Erythroblast (primary cell): ENCODE measurements around the gene KAT6B.

Experiments
- GATA1 ChIP-seq: IDR thresholded peaks from 2 replicates; pipeline ENCODE4 v1.6.1; 2011; ENCODE audit warnings: low read depth, mild to moderate bottlenecking, control low read depth, low read length, moderate library complexity
- POLR2A ChIP-seq: IDR thresholded peaks from 2 replicates; pipeline ENCODE4 v1.6.1; 2011; ENCODE audit warnings: mild to moderate bottlenecking, low read length

DNA sequence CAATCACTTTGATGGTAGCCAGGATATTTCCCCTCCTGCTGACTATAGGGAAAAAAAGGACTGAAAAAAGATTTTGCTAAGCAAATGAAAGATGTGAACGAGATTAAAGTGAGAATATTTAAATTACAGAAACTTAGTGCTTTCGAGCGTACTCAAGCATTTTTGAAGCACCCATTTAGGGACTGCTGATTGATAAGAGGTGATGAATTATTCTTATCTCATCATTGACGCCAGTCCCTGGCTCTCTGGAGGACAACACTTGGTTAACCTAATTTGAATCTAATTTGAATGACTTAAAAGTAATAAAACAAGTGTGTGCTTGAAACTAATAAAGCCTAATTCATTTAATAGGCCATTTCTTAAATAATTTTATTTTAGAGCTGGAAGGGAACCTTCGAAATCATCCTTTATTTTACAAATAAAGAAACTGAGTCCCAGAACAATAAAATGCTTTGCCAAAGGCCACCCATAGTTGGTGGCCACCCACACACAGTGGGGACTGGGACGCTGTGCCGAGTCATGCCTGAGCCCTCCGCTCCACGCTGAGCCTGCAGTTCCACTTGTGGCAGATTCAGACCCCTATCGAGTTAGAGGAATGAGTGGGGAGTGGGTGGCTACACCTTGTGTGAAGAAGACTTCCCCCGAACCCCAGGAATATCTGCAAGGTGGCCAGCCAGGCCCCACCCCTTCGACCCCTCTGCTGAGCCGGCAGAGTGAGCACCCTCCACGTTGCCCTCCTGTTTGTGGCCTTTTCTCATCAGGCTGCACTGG is 223.9 kb downstream of the KAT6B start:
- no peak for TF ChIP-seq POLR2A
- no peak for TF ChIP-seq GATA1
